HG02981 (cell line): ENCODE data around the gene TRERF1.
"Not testable (repeated sequence)": the region's sequence is repeated elsewhere in the genome, so short reads cannot be mapped to it uniquely, and the experiment has no call there.

ENCODE experiments used
- ATAC-seq: cut with Tn5 transposase; IDR thresholded peaks from one replicate; pipeline ENCODE4 v1.9.1; 2021; ENCODE audit warnings: mild to moderate bottlenecking, moderate library complexity; ENCODE audit not compliant: unreplicated experiment

Gene TRERF1

GRCh38 chr6:42344756-42345155, 107.0 kb downstream of the TRERF1 start:
- ATAC-seq, result no peak

- ATAC-seq, result no peak
Measured at GRCh38 chr6:42341771-42342553, 109.8 kb downstream of the TRERF1 start.

GRCh38 chr6:42341221-42341620, 110.5 kb downstream of the TRERF1 start:
- no peak for ATAC-seq

GRCh38 chr6:42340511-42340910, 111.2 kb downstream of the TRERF1 start:
- ATAC-seq, result no peak

- no peak for ATAC-seq
Measured at GRCh38 chr6:42339991-42340401, 111.7 kb downstream of the TRERF1 start.

GRCh38 chr6:42338744-42339222, 112.9 kb downstream of the TRERF1 start:
- no peak for ATAC-seq

- ATAC-seq, result no peak
Measured at GRCh38 chr6:42337985-42338743, 113.6 kb downstream of the TRERF1 start.

GRCh38 chr6:42336431-42336830, 115.3 kb downstream of the TRERF1 start:
- no peak for ATAC-seq

- no peak for ATAC-seq
Measured at GRCh38 chr6:42335896-42336295, 115.8 kb downstream of the TRERF1 start.

- no peak for ATAC-seq
Measured at GRCh38 chr6:42334870-42335269, 116.9 kb downstream of the TRERF1 start.

- ATAC-seq, result no peak
Measured at GRCh38 chr6:42333612-42334011, 118.1 kb downstream of the TRERF1 start.

- no peak for ATAC-seq
Measured at GRCh38 chr6:42332916-42333315, 118.8 kb downstream of the TRERF1 start.

- no peak for ATAC-seq
Measured at GRCh38 chr6:42331019-42331418, 120.7 kb downstream of the TRERF1 start.

- ATAC-seq, result no peak
Measured at GRCh38 chr6:42326248-42326647, 125.5 kb downstream of the TRERF1 start.

- ATAC-seq, result not testable (repeated sequence)
Measured at GRCh38 chr6:42324656-42325324, 126.9 kb downstream of the TRERF1 start.

GRCh38 chr6:42322676-42323075, 129.1 kb downstream of the TRERF1 start:
- ATAC-seq, result no peak

GRCh38 chr6:42321976-42322375, 129.8 kb downstream of the TRERF1 start:
- no peak for ATAC-seq

GRCh38 chr6:42320762-42321161, 131.0 kb downstream of the TRERF1 start:
- no peak for ATAC-seq

GRCh38 chr6:42318480-42318879, 133.2 kb downstream of the TRERF1 start:
- ATAC-seq, result no peak

- ATAC-seq, result no peak
Measured at GRCh38 chr6:42316981-42317380, 134.7 kb downstream of the TRERF1 start.
